SK-N-MC (cell line): Measurements from ENCODE around the gene ERP44.
A peak's percentile ranks its signal among the peaks of the same experiment; 100 is the strongest.

Source experiments
- DNase-seq: peaks from one replicate; pipeline ENCODE4 v3.0.0-alpha.2; 2011; ENCODE audit warnings: low read depth, low spot score
- H3K27ac ChIP-seq: fragments of 200-600 bp; sonication (generic); 2 replicates; pipeline ENCODE4 v1.5.1; 2016; ENCODE audit warnings: mixed run types
- H3K36me3 ChIP-seq: fragments of 200-600 bp; sonication (generic); 2 replicates; pipeline ENCODE4 v1.6.1; 2017; ENCODE audit warnings: antibody characterized with exemption, low read length, mixed read lengths; ENCODE audit not compliant: insufficient read depth
- H3K4me3 ChIP-seq: fragments of 200-600 bp; sonication (generic); 2 replicates; pipeline ENCODE4 v1.5.1; 2016
- H3K9ac ChIP-seq: fragments of 200-600 bp; sonication (generic); 2 replicates; pipeline ENCODE4 v1.8.0; 2017; ENCODE audit warnings: mixed run types, mixed read lengths; ENCODE audit not compliant: insufficient read length
- H3K9me3 ChIP-seq: fragments of 200-600 bp; sonication (generic); 2 replicates; pipeline ENCODE4 v1.6.1; 2017; ENCODE audit warnings: low read depth, mild to moderate bottlenecking, antibody characterized with exemption, low read length, moderate library complexity, mixed read lengths
- EZH2 ChIP-seq: fragments of 200-600 bp; sonication (generic); IDR thresholded peaks from one replicate; pipeline ENCODE4 v1.6.1; 2017; ENCODE audit warnings: antibody characterized with exemption
- FOXP2 ChIP-seq: optimal IDR thresholded peaks from 2 replicates; pipeline ENCODE3; 2011; ENCODE audit warnings: mild to moderate bottlenecking, moderate library complexity; ENCODE audit not compliant: insufficient read depth; ENCODE audit errors: extremely low read length, control extremely low read depth
- POLR2AphosphoS5 ChIP-seq: IDR thresholded peaks from 2 replicates; pipeline ENCODE4 v1.6.1; 2012; ENCODE audit warnings: mild to moderate bottlenecking, low read depth, low read length, borderline replicate concordance

ERP44 gene

DNA sequence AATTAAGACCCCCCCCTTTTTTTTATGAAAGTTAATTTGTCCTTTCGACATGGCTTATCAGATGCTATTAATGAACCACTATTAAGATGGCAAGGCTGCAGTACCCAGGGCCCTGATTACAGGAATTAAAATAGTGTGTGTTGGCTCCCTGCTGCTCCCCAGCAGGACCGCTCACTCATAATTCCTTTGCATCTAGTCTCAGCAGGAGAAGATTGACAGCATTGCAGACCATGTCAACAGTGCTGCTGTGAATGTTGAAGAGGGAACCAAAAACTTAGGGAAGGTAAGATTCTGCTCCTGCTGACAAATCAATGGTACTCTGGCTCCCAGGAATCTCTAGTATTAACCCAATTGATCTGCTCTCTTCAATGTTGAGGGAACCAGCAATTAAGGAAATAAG, 131.3 kb downstream of the ERP44 start:
- no peak for DNase-seq
- H3K27ac ChIP-seq, result no peak overlapping the region
- TF ChIP-seq EZH2 (no peak), FOXP2 (no peak), POLR2AphosphoS5 (no peak)

GRCh38 chr9:99966716-99967115, 132.1 kb downstream of the ERP44 start:
- no peak overlapping the region for H3K9ac ChIP-seq
- H3K36me3 ChIP-seq, result no peaks in the 10 kb centered on the region; the same call in 1 of the 2 replicates
- H3K4me3 ChIP-seq, result no peak overlapping the region
- no peak for DNase-seq
- H3K9me3 ChIP-seq, result no peaks in the 10 kb centered on the region
- no peak for TF ChIP-seq POLR2AphosphoS5
- TF ChIP-seq EZH2, result no peak
- TF ChIP-seq FOXP2, result no peak
- no peak overlapping the region for H3K27ac ChIP-seq

More for the DNA sequence above, 131.3 kb downstream of the ERP44 start:
- no peaks in the 10 kb centered on the region; the same call in 1 of the 2 replicates for H3K36me3 ChIP-seq
- no peak overlapping the region for H3K4me3 ChIP-seq
- H3K9ac ChIP-seq, result no peak overlapping the region
- H3K9me3 ChIP-seq, result no peaks in the 10 kb centered on the region

DNA sequence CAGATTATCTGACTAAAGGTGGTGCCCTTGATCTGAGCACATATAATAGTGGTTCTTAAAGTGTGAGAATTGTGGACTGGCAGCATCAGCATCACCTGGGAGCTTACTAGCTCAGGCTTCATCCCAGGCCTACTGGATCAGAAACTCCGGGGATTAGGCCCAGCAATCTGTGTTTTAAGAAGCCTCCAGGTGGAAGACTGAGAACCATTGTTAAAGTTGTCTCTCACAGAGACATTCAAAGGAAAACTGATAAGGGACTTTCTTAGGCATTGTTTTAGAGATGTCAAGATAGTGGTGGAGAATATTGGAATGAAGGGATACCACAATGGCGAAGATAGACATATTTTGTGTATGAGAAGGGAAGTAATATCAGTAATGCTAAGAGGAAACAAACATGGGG, 132.8 kb downstream of the ERP44 start:
- Histone ChIP-seq H3K9me3 (no peaks in the 10 kb centered on the region), H3K9ac (no peak overlapping the region), H3K4me3 (no peak overlapping the region), H3K27ac (no peak overlapping the region), H3K36me3 (no peaks in the 10 kb centered on the region; the same call in 1 of the 2 replicates)
- no peak for DNase-seq
- TF ChIP-seq EZH2 (no peak), POLR2AphosphoS5 (no peak), FOXP2 (no peak)

DNA sequence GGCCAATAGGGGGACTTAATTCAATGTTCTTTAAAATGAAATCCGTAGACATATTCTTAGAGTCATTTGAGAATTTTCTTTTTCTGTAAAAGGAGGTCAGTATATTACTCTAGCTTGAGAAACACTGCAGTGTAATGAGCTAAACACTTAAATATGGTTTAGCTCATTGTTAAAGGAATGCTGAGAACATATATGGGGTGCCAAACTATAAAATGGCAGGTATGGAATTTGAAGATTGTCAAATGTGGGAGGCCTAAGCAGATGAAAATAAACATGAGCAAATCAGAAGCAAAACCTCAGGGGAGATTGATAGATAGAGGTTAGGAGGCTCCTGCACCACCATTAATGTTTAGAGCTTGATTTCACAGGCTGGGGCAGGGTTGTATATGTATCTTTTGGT, 134.5 kb downstream of the ERP44 start:
- no peaks in the 10 kb centered on the region for H3K36me3 ChIP-seq
- H3K9me3 ChIP-seq, result no peaks in the 10 kb centered on the region
- no peak overlapping the region for H3K27ac ChIP-seq
- no peak overlapping the region for H3K9ac ChIP-seq
- H3K4me3 ChIP-seq, result no peak overlapping the region
- TF ChIP-seq FOXP2 (no peak), EZH2 (no peak), POLR2AphosphoS5 (no peak)
- DNase-seq, result no peak

- H3K9ac ChIP-seq, result no peak overlapping the region
- H3K27ac ChIP-seq, result no peak overlapping the region
- no peak overlapping the region for H3K4me3 ChIP-seq
- no peak for TF ChIP-seq EZH2
- TF ChIP-seq FOXP2, result no peak
- TF ChIP-seq POLR2AphosphoS5, result no peak
- DNase-seq, result no peak
- H3K36me3 ChIP-seq, result no peaks in the 10 kb centered on the region
- no peaks in the 10 kb centered on the region for H3K9me3 ChIP-seq
Observed at GRCh38 chr9:99962680-99963261, 136.0 kb downstream of the ERP44 start.

- no peak for DNase-seq
- H3K9ac ChIP-seq, result no peak overlapping the region
- peaks cover 21% of the 10 kb centered on the region for H3K36me3 ChIP-seq
- H3K27ac ChIP-seq, result no peak overlapping the region
- TF ChIP-seq POLR2AphosphoS5 (no peak), EZH2 (no peak), FOXP2 (no peak)
- H3K4me3 ChIP-seq, result no peak overlapping the region
- H3K9me3 ChIP-seq, result no peaks in the 10 kb centered on the region
Observed at GRCh38 chr9:99955606-99956005, 143.2 kb downstream of the ERP44 start.

- Histone ChIP-seq H3K36me3 (peaks cover 21% of the 10 kb centered on the region), H3K9ac (no peak overlapping the region), H3K9me3 (no peaks in the 10 kb centered on the region), H3K27ac (peak overlapping the region; percentile 20; the same call in 1 of the 2 replicates), H3K4me3 (no peak overlapping the region)
- DNase-seq, result no peak
- no peak for TF ChIP-seq EZH2
- no peak for TF ChIP-seq POLR2AphosphoS5
- no peak for TF ChIP-seq FOXP2
Observed at GRCh38 chr9:99954819-99955218, 144.0 kb downstream of the ERP44 start.

DNA sequence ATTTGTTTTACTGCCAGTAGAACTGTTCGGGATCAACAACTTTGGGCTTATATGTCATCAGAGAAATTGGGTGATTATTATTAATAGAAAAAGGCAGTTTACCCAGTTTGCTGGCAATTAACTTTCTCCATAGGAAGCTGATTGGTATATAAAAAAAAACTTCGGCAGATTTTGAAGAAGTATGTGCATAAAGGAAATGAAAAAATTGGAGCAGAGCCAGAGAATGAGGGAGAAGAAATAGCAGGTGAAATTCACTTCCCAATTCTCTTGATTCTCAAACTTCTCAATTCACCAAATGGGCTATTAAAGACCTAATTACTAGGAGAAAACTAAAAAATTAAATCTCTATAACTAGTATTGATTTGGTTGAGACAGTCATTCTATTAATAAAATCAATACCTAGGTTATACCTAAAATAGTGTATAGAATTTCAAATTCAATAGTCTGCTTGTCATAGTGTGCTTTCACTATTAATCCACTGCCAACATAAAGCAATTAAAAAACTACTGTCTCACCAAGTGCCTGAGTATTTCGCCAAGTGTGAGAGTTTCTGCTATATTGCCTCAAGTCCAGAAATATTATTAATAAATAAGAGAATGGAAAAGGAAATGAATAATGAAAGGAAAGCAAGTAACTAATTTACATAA, 144.8 kb downstream of the ERP44 start:
- no peak overlapping the region for H3K4me3 ChIP-seq
- no peak for DNase-seq
- H3K36me3 ChIP-seq, result peaks cover 21% of the 10 kb centered on the region
- H3K9me3 ChIP-seq, result no peaks in the 10 kb centered on the region
- H3K27ac ChIP-seq, result no peak overlapping the region
- no peak overlapping the region for H3K9ac ChIP-seq
- TF ChIP-seq EZH2 (no peak), FOXP2 (no peak), POLR2AphosphoS5 (no peak)
